Neural progenitor cell (in vitro differentiated cells): Measurements from ENCODE around the gene ADGRF5. TPM values are rescaled to one million over a fixed set of nuclear protein-coding genes. Genes with fewer than 3 reads are reported as not detected.

Source experiments
- DNase-seq: peaks from one replicate; pipeline ENCODE4 v3.0.0-alpha.2; 2016; ENCODE audit warnings: low spot score
- H2AFZ ChIP-seq: fragments of 200-600 bp; sonication (generic); replicated peaks from 2 replicates; pipeline ENCODE4 v1.6.1; 2016; ENCODE audit warnings: antibody characterized with exemption
- H3F3A ChIP-seq: fragments of 200-600 bp; sonication (generic); 2 replicates; pipeline ENCODE4 v1.6.1; 2016; ENCODE audit warnings: antibody characterized with exemption, low read depth
- H3K27ac ChIP-seq: fragments of 200-600 bp; sonication (generic); 2 replicates; pipeline ENCODE4 v1.5.1; 2016; ENCODE audit warnings: mild to moderate bottlenecking
- H3K27me3 ChIP-seq: fragments of 200-600 bp; sonication (generic); 2 replicates; pipeline ENCODE4 v1.6.1; 2016; ENCODE audit warnings: mild to moderate bottlenecking, moderate library complexity
- H3K36me3 ChIP-seq: fragments of 200-600 bp; sonication (generic); 2 replicates; pipeline ENCODE4 v1.5.1; 2016
- H3K4me1 ChIP-seq: fragments of 200-600 bp; sonication (generic); 2 replicates; pipeline ENCODE4 v1.6.1; 2016; ENCODE audit warnings: mixed run types
- H3K4me2 ChIP-seq: fragments of 200-600 bp; sonication (generic); 2 replicates; pipeline ENCODE4 v1.6.1; 2016
- H3K4me3 ChIP-seq: fragments of 200-600 bp; sonication (generic); 2 replicates; pipeline ENCODE4 v1.5.1; 2016
- H3K79me2 ChIP-seq: fragments of 200-600 bp; sonication (generic); 2 replicates; pipeline ENCODE4 v1.6.1; 2016; ENCODE audit warnings: low read depth
- H3K9ac ChIP-seq: fragments of 200-600 bp; sonication (generic); 2 replicates; pipeline ENCODE4 v1.6.1; 2016
- H3K9me3 ChIP-seq: fragments of 200-600 bp; sonication (generic); 2 replicates; pipeline ENCODE4 v1.5.1; 2016; ENCODE audit warnings: low read depth
- H4K20me1 ChIP-seq: fragments of 200-600 bp; sonication (generic); 2 replicates; pipeline ENCODE4 v1.6.1; 2016; ENCODE audit warnings: low read depth
- H3K27ac Mint-ChIP-seq: 3 replicates; pipeline ENCODE4 v1.8.0; 2021; ENCODE audit warnings: mixed read lengths
- H3K27me3 Mint-ChIP-seq: 2 replicates; pipeline ENCODE4 v1.8.0; 2022; ENCODE audit warnings: low read depth, mild to moderate bottlenecking, inconsistent platforms, moderate library complexity, mixed read lengths; ENCODE audit not compliant: insufficient read depth
- H3K36me3 Mint-ChIP-seq: 3 replicates; pipeline ENCODE4 v1.8.0; 2021; ENCODE audit warnings: mixed read lengths
- H3K4me1 Mint-ChIP-seq: 3 replicates; pipeline ENCODE4 v1.8.0; 2021; ENCODE audit warnings: mixed read lengths
- H3K4me3 Mint-ChIP-seq: 3 replicates; pipeline ENCODE4 v1.8.0; 2021; ENCODE audit warnings: mild to moderate bottlenecking, moderate library complexity, mixed read lengths
- H3K9me3 Mint-ChIP-seq: 3 replicates; pipeline ENCODE4 v1.8.0; 2020; ENCODE audit warnings: mixed read lengths
- CTCF ChIP-seq: fragments of 200-600 bp; sonication (generic); IDR thresholded peaks from 2 replicates; pipeline ENCODE4 v1.5.1; 2017; ENCODE audit warnings: antibody characterized with exemption, mild to moderate bottlenecking
- EZH2 ChIP-seq: fragments of 200-600 bp; sonication (generic); IDR thresholded peaks from 2 replicates; pipeline ENCODE4 v1.6.1; 2017; ENCODE audit warnings: antibody characterized with exemption, mild to moderate bottlenecking, moderate library complexity
- EZH2phosphoT487 ChIP-seq: fragments of 200-600 bp; sonication (generic); IDR thresholded peaks from 2 replicates; pipeline ENCODE4 v1.6.1; 2017; ENCODE audit warnings: antibody characterized with exemption
- total RNA-seq: library from RNA; depleted of rRNA; stranded (reverse); fragments of >200 nt; gene quantifications from 2 replicates; pipeline ENCODE4 v1.2.3, GENCODE V29; 2015; ENCODE audit warnings: low replicate concordance

Gene ADGRF5
- total RNA-seq, 1 donor from 2014 or later: not detected

GRCh38 chr6:46954837-46955451 is 33.2 kb upstream of the ADGRF5 start:
- no peaks in the 10 kb centered on the region for H3K9me3 ChIP-seq
- no peak overlapping the region for H3K27ac ChIP-seq
- peaks cover 9% of the 10 kb centered on the region for H3K4me1 ChIP-seq
- no peak overlapping the region for H3K4me3 ChIP-seq
- H3F3A ChIP-seq: no peaks in the 10 kb centered on the region
- Mint-ChIP-seq H3K27ac (no peak overlapping the region), H3K27me3 (peaks cover 6% of the 10 kb centered on the region), H3K9me3 (no peaks in the 10 kb centered on the region), H3K36me3 (no peaks in the 10 kb centered on the region), H3K4me1 (peaks cover 11% of the 10 kb centered on the region), H3K4me3 (no peak overlapping the region)
- no peak overlapping the region for H3K9ac ChIP-seq
- TF ChIP-seq EZH2 (no peak), EZH2phosphoT487 (no peak), CTCF (no peak)
- H3K27me3 ChIP-seq: no peaks in the 10 kb centered on the region
- no peak overlapping the region for H2AFZ ChIP-seq
- H3K79me2 ChIP-seq: no peaks in the 10 kb centered on the region
- no peaks in the 10 kb centered on the region for H4K20me1 ChIP-seq
- H3K4me2 ChIP-seq: no peak overlapping the region
- no peaks in the 10 kb centered on the region for H3K36me3 ChIP-seq
- no peak for DNase-seq

- H3K27ac Mint-ChIP-seq: no peak overlapping the region
- peaks cover 6% of the 10 kb centered on the region for H3K27me3 Mint-ChIP-seq
- no peaks in the 10 kb centered on the region for H3F3A ChIP-seq
- no peak for DNase-seq
- H3K4me3 Mint-ChIP-seq: no peak overlapping the region
- H3K36me3 ChIP-seq: no peaks in the 10 kb centered on the region
- no peaks in the 10 kb centered on the region for H3K36me3 Mint-ChIP-seq
- no peak overlapping the region for H3K4me2 ChIP-seq
- H3K4me1 Mint-ChIP-seq: peaks cover 11% of the 10 kb centered on the region
- no peak overlapping the region for H3K4me3 ChIP-seq
- TF ChIP-seq CTCF: no peak
- no peak for TF ChIP-seq EZH2phosphoT487
- no peak for TF ChIP-seq EZH2
- H3K9me3 ChIP-seq: no peaks in the 10 kb centered on the region
- no peaks in the 10 kb centered on the region for H3K27me3 ChIP-seq
- peaks cover 9% of the 10 kb centered on the region for H3K4me1 ChIP-seq
- no peaks in the 10 kb centered on the region for H3K79me2 ChIP-seq
- H3K27ac ChIP-seq: no peak overlapping the region
- H3K9me3 Mint-ChIP-seq: no peaks in the 10 kb centered on the region
- H4K20me1 ChIP-seq: no peaks in the 10 kb centered on the region
- no peak overlapping the region for H3K9ac ChIP-seq
- no peak overlapping the region for H2AFZ ChIP-seq
Measured at GRCh38 chr6:46953921-46954320, 32.2 kb upstream of the ADGRF5 start.

GRCh38 chr6:46949632-46950280 is 28.0 kb upstream of the ADGRF5 start:
- no peaks in the 10 kb centered on the region for H3K4me1 ChIP-seq

More at GRCh38 chr6:46949632-46950280, 28.0 kb upstream of the ADGRF5 start:
- TF ChIP-seq EZH2phosphoT487 (no peak), CTCF (no peak)
- Mint-ChIP-seq H3K36me3 (no peaks in the 10 kb centered on the region), H3K27ac (no peak overlapping the region), H3K4me3 (no peak overlapping the region), H3K4me1 (no peaks in the 10 kb centered on the region), H3K9me3 (no peaks in the 10 kb centered on the region), H3K27me3 (peaks cover 4% of the 10 kb centered on the region)
- no peak overlapping the region for H3K27ac ChIP-seq
- no peak overlapping the region for H3K9ac ChIP-seq
- no peaks in the 10 kb centered on the region for H3K9me3 ChIP-seq
- no peaks in the 10 kb centered on the region for H3F3A ChIP-seq
- no peak for DNase-seq
- no peak overlapping the region for H3K4me2 ChIP-seq
- no peaks in the 10 kb centered on the region for H3K27me3 ChIP-seq
- H2AFZ ChIP-seq: no peak overlapping the region
- no peaks in the 10 kb centered on the region for H4K20me1 ChIP-seq
- H3K36me3 ChIP-seq: no peaks in the 10 kb centered on the region
- no peaks in the 10 kb centered on the region for H3K79me2 ChIP-seq
- no peak overlapping the region for H3K4me3 ChIP-seq
